Smooth muscle cell (in vitro differentiated cells): Measurements from ENCODE around the gene PMEPA1. TPM values are rescaled to one million over a fixed set of nuclear protein-coding genes. Genes with fewer than 3 reads are reported as not detected.

Experiments used
- DNase-seq: peaks from one replicate; lab custom pipeline; 2025; ENCODE audit not compliant: unreplicated experiment; lab: John Stamatoyannopoulos, UW
- H2AFZ ChIP-seq: fragments of 200-600 bp; sonication (generic); 2 replicates; pipeline ENCODE4 v1.6.0; 2016; ENCODE audit warnings: antibody characterized with exemption, low read depth, mild to moderate bottlenecking
- H3F3A ChIP-seq: fragments of 200-600 bp; sonication (generic); 2 replicates; pipeline ENCODE4 v1.6.0; 2017; ENCODE audit warnings: antibody characterized with exemption, low read depth
- H3K27ac ChIP-seq: fragments of 200-600 bp; sonication (generic); 2 replicates; pipeline ENCODE4 v1.5.1; 2016; ENCODE audit warnings: low read depth, mild to moderate bottlenecking
- H3K27me3 ChIP-seq: fragments of 200-600 bp; sonication (generic); 2 replicates; pipeline ENCODE4 v1.6.1; 2016; ENCODE audit warnings: low read depth, mild to moderate bottlenecking
- H3K36me3 ChIP-seq: fragments of 200-600 bp; sonication (generic); 2 replicates; pipeline ENCODE4 v1.5.1; 2016; ENCODE audit warnings: low read depth
- H3K4me1 ChIP-seq: fragments of 200-600 bp; sonication (generic); 2 replicates; pipeline ENCODE4 v1.5.1; 2016; ENCODE audit warnings: low read depth
- H3K4me2 ChIP-seq: fragments of 200-600 bp; sonication (generic); 2 replicates; pipeline ENCODE4 v1.6.0; 2016; ENCODE audit warnings: mild to moderate bottlenecking
- H3K4me3 ChIP-seq: fragments of 200-600 bp; sonication (generic); 2 replicates; pipeline ENCODE4 v1.5.1; 2016; ENCODE audit warnings: mild to moderate bottlenecking
- H3K79me2 ChIP-seq: fragments of 200-600 bp; sonication (generic); 2 replicates; pipeline ENCODE4 v1.6.0; 2016; ENCODE audit warnings: low read depth, mild to moderate bottlenecking
- H3K9ac ChIP-seq: fragments of 200-600 bp; sonication (generic); 2 replicates; pipeline ENCODE4 v1.6.0; 2016; ENCODE audit warnings: low read depth
- H3K9me3 ChIP-seq: fragments of 200-600 bp; sonication (generic); replicated peaks from 2 replicates; pipeline ENCODE4 v1.5.1; 2016; ENCODE audit warnings: low read depth
- H4K20me1 ChIP-seq: fragments of 200-600 bp; sonication (generic); 2 replicates; pipeline ENCODE4 v1.6.0; 2016; ENCODE audit warnings: low read depth
- WGBS: methylation state at CpG from one replicate; pipeline ENCODE4 v1.1.7; 2016; ENCODE audit warnings: low lambda C conversion rate; 5-methylcytosine and 5-hydroxymethylcytosine counted together
- polyA plus RNA-seq: library from polyadenylated mRNA; unstranded; fragments of >200 nt; fragmentation: Nextera tagmentation; extraction: Ambion mirVana; gene quantifications from 2 replicates; pipeline ENCODE4 v1.2.1, GENCODE V29; 2016
- total RNA-seq: library from RNA; depleted of rRNA; stranded (reverse); fragments of >200 nt; gene quantifications from 2 replicates; pipeline ENCODE4 v1.2.3, GENCODE V29; 2014
- TF ChIP-seq, protein P1 (sequence below): fragments of 200-600 bp; sonication (generic); IDR thresholded peaks from 2 replicates; pipeline ENCODE4 v1.5.1; 2017; ENCODE audit warnings: borderline replicate concordance, mild to moderate bottlenecking, antibody characterized with exemption; ENCODE audit not compliant: insufficient read depth, poor library complexity, severe bottlenecking

The PMEPA1 gene
- total and polyA plus RNA-seq, 2 experiments from 2014 or later, result 37.2 to 81.9 TPM

- H3K4me2 ChIP-seq, result no peak overlapping the region
- H3K4me3 ChIP-seq, result no peak overlapping the region
- no peaks in the 10 kb centered on the region for H4K20me1 ChIP-seq
- H3K36me3 ChIP-seq, result no peaks in the 10 kb centered on the region
- peaks cover 4% of the 10 kb centered on the region for H3K27me3 ChIP-seq
- no peak overlapping the region for H3K9ac ChIP-seq
- TF ChIP-seq, protein P1, sequence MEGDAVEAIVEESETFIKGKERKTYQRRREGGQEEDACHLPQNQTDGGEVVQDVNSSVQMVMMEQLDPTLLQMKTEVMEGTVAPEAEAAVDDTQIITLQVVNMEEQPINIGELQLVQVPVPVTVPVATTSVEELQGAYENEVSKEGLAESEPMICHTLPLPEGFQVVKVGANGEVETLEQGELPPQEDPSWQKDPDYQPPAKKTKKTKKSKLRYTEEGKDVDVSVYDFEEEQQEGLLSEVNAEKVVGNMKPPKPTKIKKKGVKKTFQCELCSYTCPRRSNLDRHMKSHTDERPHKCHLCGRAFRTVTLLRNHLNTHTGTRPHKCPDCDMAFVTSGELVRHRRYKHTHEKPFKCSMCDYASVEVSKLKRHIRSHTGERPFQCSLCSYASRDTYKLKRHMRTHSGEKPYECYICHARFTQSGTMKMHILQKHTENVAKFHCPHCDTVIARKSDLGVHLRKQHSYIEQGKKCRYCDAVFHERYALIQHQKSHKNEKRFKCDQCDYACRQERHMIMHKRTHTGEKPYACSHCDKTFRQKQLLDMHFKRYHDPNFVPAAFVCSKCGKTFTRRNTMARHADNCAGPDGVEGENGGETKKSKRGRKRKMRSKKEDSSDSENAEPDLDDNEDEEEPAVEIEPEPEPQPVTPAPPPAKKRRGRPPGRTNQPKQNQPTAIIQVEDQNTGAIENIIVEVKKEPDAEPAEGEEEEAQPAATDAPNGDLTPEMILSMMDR, result no peak
- H2AFZ ChIP-seq, result no peak overlapping the region
- no peaks in the 10 kb centered on the region for H3F3A ChIP-seq
- no peaks in the 10 kb centered on the region for H3K9me3 ChIP-seq
- WGBS, result 87% methylated on average over 19 of the region's 19 CpGs
- no peak for DNase-seq
- no peaks in the 10 kb centered on the region for H3K4me1 ChIP-seq
- H3K27ac ChIP-seq, result no peak overlapping the region
- H3K79me2 ChIP-seq, result no peaks in the 10 kb centered on the region
Measured at GRCh38 chr20:57619051-57619831, 90.6 kb downstream of the PMEPA1 start.

GRCh38 chr20:57618764-57619050, 91.1 kb downstream of the PMEPA1 start:
- no peak for DNase-seq
- Histone ChIP-seq H3K79me2 (no peaks in the 10 kb centered on the region), H3K4me2 (no peak overlapping the region), H3K27me3 (peaks cover 4% of the 10 kb centered on the region), H3K36me3 (no peaks in the 10 kb centered on the region), H3F3A (no peaks in the 10 kb centered on the region), H3K4me3 (no peak overlapping the region), H3K27ac (no peak overlapping the region), H3K4me1 (no peaks in the 10 kb centered on the region), H2AFZ (no peak overlapping the region), H3K9me3 (no peaks in the 10 kb centered on the region), H4K20me1 (no peaks in the 10 kb centered on the region), H3K9ac (no peak overlapping the region)
- WGBS, result 95% methylated on average over 6 of the region's 6 CpGs
- TF ChIP-seq, protein P1, result no peak

DNA sequence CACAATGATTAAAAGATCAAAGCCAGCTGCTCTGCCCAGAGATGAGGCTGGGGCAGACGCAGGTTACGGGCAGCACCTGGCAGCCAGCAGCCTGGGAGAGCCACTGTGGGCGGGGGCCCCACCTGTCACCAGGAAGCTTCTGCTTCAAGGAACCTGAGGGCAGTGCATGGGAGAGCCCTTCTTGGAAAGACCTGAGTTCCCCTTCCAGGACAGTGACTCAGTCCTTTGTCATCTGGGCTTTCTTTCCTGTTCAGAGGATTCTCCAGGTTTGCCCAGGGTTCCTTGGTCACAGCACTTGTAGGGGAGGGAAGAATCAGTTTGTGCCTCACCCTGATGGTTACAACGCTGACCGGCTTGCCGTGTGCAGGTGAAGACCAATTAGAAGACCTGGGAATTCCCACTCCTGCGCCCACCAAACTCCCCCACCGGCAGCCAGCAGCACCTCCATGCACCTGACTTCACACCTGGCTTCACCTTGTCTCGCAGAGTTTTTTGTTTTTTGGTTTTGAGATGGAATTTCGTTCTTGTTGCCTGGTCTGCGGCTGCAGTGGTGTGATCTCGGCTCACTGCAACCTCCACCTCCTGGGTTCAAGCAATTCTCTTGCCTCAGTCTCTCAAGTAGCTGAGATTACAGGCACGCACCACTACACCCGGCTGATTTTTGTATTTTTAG, 91.6 kb downstream of the PMEPA1 start:
- no peak overlapping the region for H3K27ac ChIP-seq

More for the DNA sequence above, 91.6 kb downstream of the PMEPA1 start:
- H3F3A ChIP-seq, result no peaks in the 10 kb centered on the region
- H3K4me2 ChIP-seq, result no peak overlapping the region
- H3K4me1 ChIP-seq, result no peaks in the 10 kb centered on the region
- H4K20me1 ChIP-seq, result no peaks in the 10 kb centered on the region
- no peaks in the 10 kb centered on the region for H3K79me2 ChIP-seq
- peaks cover 4% of the 10 kb centered on the region for H3K27me3 ChIP-seq
- no peak overlapping the region for H2AFZ ChIP-seq
- H3K9ac ChIP-seq, result no peak overlapping the region
- H3K9me3 ChIP-seq, result no peaks in the 10 kb centered on the region
- no peaks in the 10 kb centered on the region for H3K36me3 ChIP-seq
- no peak for DNase-seq
- 79% methylated on average over 14 of the region's 14 CpGs for WGBS
- H3K4me3 ChIP-seq, result no peak overlapping the region
- TF ChIP-seq, protein P1, result no peak
